ENCODE measurements around the gene ESRRG.

Gene ESRRG

GRCh38 chr1:216500273-216500967 lies 222.8 kb downstream of the ESRRG start:
- ATAC-seq (replicated peaks; ENCODE audit: extremely low read depth, poor library complexity, severe bottlenecking) (no peak), DNase-seq (ENCODE audit: low spot score in 2 of 2) (no peak)
- H3K36me3 Mint-ChIP-seq (ENCODE audit: insufficient read depth), result no peaks in the 10 kb centered on the region
- H3K27ac Mint-ChIP-seq (ENCODE audit: low read depth), result no peak overlapping the region
- H3K27me3 Mint-ChIP-seq, result no peaks in the 10 kb centered on the region
- no peaks in the 10 kb centered on the region for H3K4me1 Mint-ChIP-seq
- peaks cover 6% of the 10 kb centered on the region for H3K9me3 Mint-ChIP-seq
- no peak overlapping the region for H3K4me3 Mint-ChIP-seq

- DNase-seq (ENCODE audit: low spot score in 2 of 2), result no peak
- ATAC-seq (replicated peaks; ENCODE audit: extremely low read depth, poor library complexity, severe bottlenecking), result no peak
- Mint-ChIP-seq H3K9me3 (peaks cover 6% of the 10 kb centered on the region), H3K27me3 (no peaks in the 10 kb centered on the region), H3K36me3 (ENCODE audit: insufficient read depth) (no peaks in the 10 kb centered on the region), H3K4me3 (no peak overlapping the region), H3K4me1 (no peaks in the 10 kb centered on the region), H3K27ac (ENCODE audit: low read depth) (no peak overlapping the region)
These were observed 223.5 kb downstream of the ESRRG start for GRCh38 chr1:216499581-216500272.

GRCh38 chr1:216498277-216498676 lies 225.0 kb downstream of the ESRRG start:
- DNase-seq (ENCODE audit: low spot score in 2 of 2) (no peak), ATAC-seq (replicated peaks; ENCODE audit: extremely low read depth, poor library complexity, severe bottlenecking) (no peak)
- Mint-ChIP-seq H3K4me3 (no peak overlapping the region), H3K9me3 (peaks cover 6% of the 10 kb centered on the region), H3K27ac (ENCODE audit: low read depth) (no peak overlapping the region), H3K27me3 (no peaks in the 10 kb centered on the region), H3K36me3 (ENCODE audit: insufficient read depth) (no peaks in the 10 kb centered on the region), H3K4me1 (no peaks in the 10 kb centered on the region)

GRCh38 chr1:216485042-216485441 lies 238.2 kb downstream of the ESRRG start:
- Mint-ChIP-seq H3K27me3 (no peaks in the 10 kb centered on the region), H3K4me1 (no peaks in the 10 kb centered on the region), H3K36me3 (ENCODE audit: insufficient read depth) (peaks cover 1% of the 10 kb centered on the region), H3K9me3 (peaks cover 16% of the 10 kb centered on the region), H3K27ac (ENCODE audit: low read depth) (no peak overlapping the region), H3K4me3 (no peak overlapping the region)
- no peak for DNase-seq (ENCODE audit: low spot score in 2 of 2)
- no peak for ATAC-seq (replicated peaks; ENCODE audit: extremely low read depth, poor library complexity, severe bottlenecking)

- Mint-ChIP-seq H3K27me3 (no peaks in the 10 kb centered on the region), H3K36me3 (ENCODE audit: insufficient read depth) (peaks cover 1% of the 10 kb centered on the region), H3K9me3 (peaks cover 18% of the 10 kb centered on the region), H3K27ac (ENCODE audit: low read depth) (no peak overlapping the region), H3K4me3 (no peak overlapping the region), H3K4me1 (no peaks in the 10 kb centered on the region)
- no peak for ATAC-seq (replicated peaks; ENCODE audit: extremely low read depth, poor library complexity, severe bottlenecking)
- DNase-seq (ENCODE audit: low spot score in 2 of 2), result no peak
These were observed 239.4 kb downstream of the ESRRG start for GRCh38 chr1:216483672-216484401.

GRCh38 chr1:216482620-216483019 lies 240.6 kb downstream of the ESRRG start:
- ATAC-seq (replicated peaks; ENCODE audit: extremely low read depth, poor library complexity, severe bottlenecking), result no peak
- Mint-ChIP-seq H3K27ac (ENCODE audit: low read depth) (no peak overlapping the region), H3K36me3 (ENCODE audit: insufficient read depth) (peaks cover 1% of the 10 kb centered on the region), H3K9me3 (peaks cover 22% of the 10 kb centered on the region), H3K27me3 (no peaks in the 10 kb centered on the region), H3K4me3 (no peak overlapping the region), H3K4me1 (no peaks in the 10 kb centered on the region)
- DNase-seq (ENCODE audit: low spot score in 2 of 2), result no peak

DNA sequence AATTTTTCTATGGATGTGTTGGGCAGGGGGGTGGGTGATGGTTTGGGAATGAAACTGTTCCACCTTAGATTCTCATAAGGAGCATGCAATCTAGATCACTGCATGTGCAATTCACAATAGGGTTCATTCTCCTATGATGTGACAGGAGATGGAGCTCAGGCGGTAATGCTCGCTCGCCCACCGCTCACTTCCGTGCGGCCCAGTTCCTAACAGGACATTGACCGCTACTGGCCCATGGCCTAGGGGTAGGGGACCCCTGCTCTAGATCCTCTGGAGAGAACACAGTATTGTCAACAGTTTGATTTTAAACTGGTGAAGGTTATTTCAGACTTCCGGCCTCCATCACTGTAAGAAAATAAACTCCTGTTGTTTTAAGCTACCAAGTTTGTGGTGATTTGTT lies 245.0 kb downstream of the ESRRG start:
- no peaks in the 10 kb centered on the region for H3K4me1 Mint-ChIP-seq
- no peak overlapping the region for H3K4me3 Mint-ChIP-seq
- DNase-seq (ENCODE audit: low spot score in 2 of 2) (no peak), ATAC-seq (replicated peaks; ENCODE audit: extremely low read depth, poor library complexity, severe bottlenecking) (no peak)
- no peaks in the 10 kb centered on the region for H3K36me3 Mint-ChIP-seq (ENCODE audit: insufficient read depth)
- no peaks in the 10 kb centered on the region for H3K27me3 Mint-ChIP-seq
- H3K9me3 Mint-ChIP-seq, result peaks cover 31% of the 10 kb centered on the region
- no peak overlapping the region for H3K27ac Mint-ChIP-seq (ENCODE audit: low read depth)

DNA sequence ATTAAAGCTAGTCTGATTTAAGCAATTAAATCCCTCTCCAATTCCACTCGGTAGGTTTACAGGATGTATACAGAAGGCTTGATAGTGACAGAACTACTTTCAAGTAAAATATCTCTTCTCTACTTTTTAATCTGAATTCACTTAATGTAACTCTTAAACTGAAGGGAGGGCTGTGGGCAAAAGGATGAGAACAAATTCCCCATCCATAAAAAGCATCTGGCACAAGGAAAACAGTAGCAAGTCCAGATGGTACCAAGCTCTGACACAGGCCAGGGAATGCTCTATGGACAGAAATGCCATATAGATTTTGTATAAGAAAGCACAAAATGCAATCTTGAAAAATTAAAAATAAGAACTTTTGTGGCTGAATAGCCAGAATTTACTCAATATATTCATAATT lies 246.9 kb downstream of the ESRRG start:
- no peak overlapping the region for H3K4me3 Mint-ChIP-seq
- H3K4me1 Mint-ChIP-seq, result no peaks in the 10 kb centered on the region
- no peak overlapping the region for H3K27ac Mint-ChIP-seq (ENCODE audit: low read depth)
- no peaks in the 10 kb centered on the region for H3K36me3 Mint-ChIP-seq (ENCODE audit: insufficient read depth)
- no peaks in the 10 kb centered on the region for H3K27me3 Mint-ChIP-seq
- peaks cover 37% of the 10 kb centered on the region for H3K9me3 Mint-ChIP-seq
- DNase-seq (ENCODE audit: low spot score in 2 of 2) (no peak), ATAC-seq (replicated peaks; ENCODE audit: extremely low read depth, poor library complexity, severe bottlenecking) (no peak)

DNA sequence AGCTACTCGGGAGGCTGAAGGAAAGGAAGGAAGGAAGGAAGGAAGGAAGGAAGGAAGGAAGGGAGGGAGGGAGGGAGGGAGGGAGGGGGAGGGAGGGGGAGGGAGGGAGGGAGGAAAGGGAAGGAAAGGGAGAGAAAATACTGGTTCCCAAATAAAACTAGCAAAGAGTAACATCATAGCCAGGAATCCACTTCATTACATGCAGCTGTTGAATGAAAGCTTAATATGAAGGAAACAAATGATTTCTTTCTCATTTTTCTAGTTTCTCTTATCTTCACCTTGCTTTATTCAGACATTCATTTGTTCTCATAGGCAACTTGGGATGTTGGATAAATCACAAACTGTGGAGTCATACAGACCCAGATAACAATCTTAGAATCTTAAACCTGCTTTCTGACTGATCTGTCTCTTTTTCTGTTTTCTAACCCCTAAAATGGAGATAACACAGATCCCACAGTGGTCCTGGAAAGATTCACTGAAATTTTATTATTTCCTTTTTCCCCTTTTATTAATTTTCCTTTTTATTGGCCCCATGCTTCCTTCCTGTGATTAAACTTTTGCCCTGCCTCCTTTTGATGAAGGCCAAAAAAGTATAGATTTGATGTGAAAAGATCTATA lies 247.5 kb downstream of the ESRRG start:
- no peak overlapping the region for H3K27ac Mint-ChIP-seq (ENCODE audit: low read depth)
- DNase-seq (ENCODE audit: low spot score in 2 of 2) (no peak), ATAC-seq (replicated peaks; ENCODE audit: extremely low read depth, poor library complexity, severe bottlenecking) (no peak)
- H3K4me3 Mint-ChIP-seq, result no peak overlapping the region
- no peaks in the 10 kb centered on the region for H3K36me3 Mint-ChIP-seq (ENCODE audit: insufficient read depth)
- H3K9me3 Mint-ChIP-seq, result peaks cover 34% of the 10 kb centered on the region
- no peaks in the 10 kb centered on the region for H3K27me3 Mint-ChIP-seq
- no peaks in the 10 kb centered on the region for H3K4me1 Mint-ChIP-seq

GRCh38 chr1:216466162-216466801 lies 256.9 kb downstream of the ESRRG start:
- ATAC-seq (replicated peaks; ENCODE audit: extremely low read depth, poor library complexity, severe bottlenecking) (no peak), DNase-seq (ENCODE audit: low spot score in 2 of 2) (no peak)
- H3K27ac Mint-ChIP-seq (ENCODE audit: low read depth), result no peak overlapping the region
- H3K4me3 Mint-ChIP-seq, result no peak overlapping the region
- no peaks in the 10 kb centered on the region for H3K36me3 Mint-ChIP-seq (ENCODE audit: insufficient read depth)
- H3K4me1 Mint-ChIP-seq, result no peaks in the 10 kb centered on the region
- peaks cover 24% of the 10 kb centered on the region for H3K9me3 Mint-ChIP-seq
- no peaks in the 10 kb centered on the region for H3K27me3 Mint-ChIP-seq

- Mint-ChIP-seq H3K27ac (ENCODE audit: low read depth) (no peak overlapping the region), H3K36me3 (ENCODE audit: insufficient read depth) (no peaks in the 10 kb centered on the region), H3K9me3 (peaks cover 34% of the 10 kb centered on the region), H3K4me1 (no peaks in the 10 kb centered on the region), H3K4me3 (no peak overlapping the region), H3K27me3 (no peaks in the 10 kb centered on the region)
- DNase-seq (ENCODE audit: low spot score in 2 of 2), result no peak
- ATAC-seq (replicated peaks; ENCODE audit: extremely low read depth, poor library complexity, severe bottlenecking), result no peak
These were observed 258.7 kb downstream of the ESRRG start for GRCh38 chr1:216464489-216464888.

DNA sequence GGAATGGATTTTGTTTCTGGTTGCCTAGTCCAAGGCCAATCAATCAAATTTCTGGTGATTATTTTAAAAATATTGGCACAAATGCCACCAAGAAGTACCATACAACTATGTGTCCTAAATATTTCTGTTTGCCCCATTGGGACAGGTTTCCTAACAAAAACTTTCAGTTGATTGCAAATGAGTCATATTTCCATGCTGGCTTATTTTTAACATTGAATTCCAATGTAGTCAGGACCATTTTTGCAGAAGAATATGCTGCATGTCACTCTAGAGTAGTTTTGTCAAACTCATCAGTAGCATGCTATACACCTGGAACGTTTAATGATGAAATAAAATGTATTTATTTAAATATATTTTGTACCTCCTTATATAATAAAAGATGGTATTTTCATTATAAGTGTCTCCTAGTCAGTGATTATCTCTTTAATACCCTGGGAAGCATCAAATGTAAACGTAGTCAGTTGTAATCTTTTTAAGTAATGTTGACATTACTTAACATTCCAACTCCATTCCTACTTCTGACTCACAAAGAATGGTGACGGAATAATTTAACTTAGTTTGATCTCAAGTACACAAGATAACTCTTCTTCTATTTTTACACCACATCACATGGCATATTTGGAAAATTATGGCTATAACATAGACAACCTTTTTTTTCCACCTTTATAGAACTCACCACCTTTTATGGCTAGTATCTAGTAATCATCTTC lies 261.0 kb downstream of the ESRRG start:
- ATAC-seq (replicated peaks; ENCODE audit: extremely low read depth, poor library complexity, severe bottlenecking) (no peak), DNase-seq (ENCODE audit: low spot score in 2 of 2) (no peak)
- Mint-ChIP-seq H3K36me3 (ENCODE audit: insufficient read depth) (no peaks in the 10 kb centered on the region), H3K4me3 (no peak overlapping the region), H3K4me1 (no peaks in the 10 kb centered on the region), H3K9me3 (peaks cover 26% of the 10 kb centered on the region), H3K27ac (ENCODE audit: low read depth) (no peak overlapping the region), H3K27me3 (no peaks in the 10 kb centered on the region)

Data from central memory CD8-positive, alpha-beta T cell (primary cell).